ENCODE data around the gene KCTD7. TPM values are rescaled to one million over a fixed set of nuclear protein-coding genes. Genes with fewer than 3 reads are reported as not detected.
"Not testable (repeated sequence)": the region's sequence is repeated elsewhere in the genome, so short reads cannot be mapped to it uniquely, and the experiment has no call there.

The KCTD7 gene
- total RNA-seq, 1 donor from 2014 or later = 11.6 TPM

DNA sequence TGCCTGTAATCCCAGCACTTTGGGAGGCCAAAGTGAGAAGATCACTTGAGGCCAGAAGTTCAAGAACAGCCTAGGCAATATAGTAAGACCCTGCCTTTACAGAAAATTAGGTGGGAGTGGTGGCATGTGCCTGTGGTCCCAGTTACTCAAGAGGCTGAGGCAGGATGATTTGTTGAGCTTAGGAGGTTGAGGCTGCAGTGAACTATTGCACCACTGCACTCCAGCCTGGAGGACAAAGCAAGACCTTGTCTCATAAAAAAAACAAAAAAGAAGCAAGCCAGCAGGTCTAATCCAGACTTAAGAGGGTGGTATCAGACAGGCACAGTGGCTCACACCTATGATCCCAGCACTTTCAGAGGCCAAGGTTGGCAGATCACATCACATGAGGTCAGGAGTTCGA, 24.5 kb upstream of the KCTD7 start:
- no peaks in the 10 kb centered on the region for H3K4me1 ChIP-seq (ENCODE audit: insufficient read depth, low read length)
- FAIRE-seq = no peak
- H3K27ac Mint-ChIP-seq (ENCODE audit: unreplicated experiment) = no peak overlapping the region

DNA sequence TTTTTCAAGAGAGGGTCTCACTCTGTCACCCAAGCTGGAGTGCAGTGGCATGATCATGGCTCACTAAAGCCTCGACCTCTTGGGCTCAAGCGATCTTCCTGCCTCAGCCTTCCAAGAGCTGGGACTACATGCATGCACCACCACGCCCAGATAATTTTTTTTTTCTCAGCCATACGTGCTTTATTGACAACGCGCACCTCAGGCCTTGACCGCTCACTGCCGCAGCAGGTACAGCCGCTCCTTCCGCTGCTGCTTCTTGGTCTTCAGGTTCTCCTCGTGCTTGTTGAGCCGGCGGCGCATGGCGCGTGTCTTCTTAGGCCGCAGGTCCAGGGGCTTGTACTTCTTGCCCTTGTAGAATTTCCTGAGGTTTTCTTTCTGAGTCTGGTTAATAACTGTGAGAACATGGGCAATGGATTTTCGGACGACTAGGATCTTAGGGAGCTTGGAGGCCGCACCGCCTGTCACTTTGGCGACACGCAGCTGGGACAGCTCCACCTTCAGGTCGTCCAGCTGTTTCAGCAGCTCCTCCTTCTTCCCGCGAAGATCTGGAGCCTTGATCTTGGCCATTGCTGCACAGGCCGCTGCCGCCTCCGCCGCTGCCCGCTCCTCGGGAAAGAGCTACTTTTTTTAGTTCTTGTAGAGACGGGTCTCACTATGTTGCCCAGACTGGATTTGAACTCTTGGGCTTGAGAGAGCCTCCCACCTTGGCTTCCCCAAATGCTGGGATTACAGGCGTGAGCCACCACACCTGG, 22.0 kb upstream of the KCTD7 start:
- H3K27me3 Mint-ChIP-seq (ENCODE audit: low read depth, unreplicated experiment); H3K79me2 ChIP-seq (ENCODE audit: insufficient read depth, low read length); H3K36me3 ChIP-seq (ENCODE audit: insufficient read depth, low read length); H3K27me3 ChIP-seq (ENCODE audit: insufficient read depth, low read length); H3K36me3 Mint-ChIP-seq (ENCODE audit: low read depth, unreplicated experiment); DNase-seq (ENCODE audit: low read depth); H3K9me3 Mint-ChIP-seq (ENCODE audit: unreplicated experiment); H3K4me1 Mint-ChIP-seq (ENCODE audit: low read depth, unreplicated experiment); H3K4me1 ChIP-seq (ENCODE audit: insufficient read depth, low read length); H3K27ac ChIP-seq (ENCODE audit: low read depth, low read length); H3K27ac Mint-ChIP-seq (ENCODE audit: unreplicated experiment); H3K4me3 ChIP-seq (ENCODE audit: insufficient read depth, low read depth, low read length); FAIRE-seq; H3K4me3 Mint-ChIP-seq (ENCODE audit: unreplicated experiment); H2AFZ ChIP-seq (ENCODE audit: low read depth, low read length); H4K20me1 ChIP-seq (ENCODE audit: insufficient read depth, low read length); H3K9me3 ChIP-seq (ENCODE audit: insufficient read depth, low read depth, low read length); H3K4me2 ChIP-seq (ENCODE audit: low read length); H3K9ac ChIP-seq (ENCODE audit: low read length): not testable (repeated sequence)

More for the DNA sequence above, 24.5 kb upstream of the KCTD7 start:
- Mint-ChIP-seq H3K9me3 (ENCODE audit: unreplicated experiment) (no peaks in the 10 kb centered on the region), H3K4me3 (ENCODE audit: unreplicated experiment) (no peak overlapping the region), H3K27me3 (ENCODE audit: low read depth, unreplicated experiment) (peaks cover 4% of the 10 kb centered on the region), H3K36me3 (ENCODE audit: low read depth, unreplicated experiment) (no peaks in the 10 kb centered on the region), H3K4me1 (ENCODE audit: low read depth, unreplicated experiment) (no peaks in the 10 kb centered on the region)
- H3K4me3 ChIP-seq (ENCODE audit: insufficient read depth, low read depth, low read length) = no peak overlapping the region
- no peak for DNase-seq (ENCODE audit: low read depth)
- no peaks in the 10 kb centered on the region for H4K20me1 ChIP-seq (ENCODE audit: insufficient read depth, low read length)
- TF ChIP-seq, protein P1, sequence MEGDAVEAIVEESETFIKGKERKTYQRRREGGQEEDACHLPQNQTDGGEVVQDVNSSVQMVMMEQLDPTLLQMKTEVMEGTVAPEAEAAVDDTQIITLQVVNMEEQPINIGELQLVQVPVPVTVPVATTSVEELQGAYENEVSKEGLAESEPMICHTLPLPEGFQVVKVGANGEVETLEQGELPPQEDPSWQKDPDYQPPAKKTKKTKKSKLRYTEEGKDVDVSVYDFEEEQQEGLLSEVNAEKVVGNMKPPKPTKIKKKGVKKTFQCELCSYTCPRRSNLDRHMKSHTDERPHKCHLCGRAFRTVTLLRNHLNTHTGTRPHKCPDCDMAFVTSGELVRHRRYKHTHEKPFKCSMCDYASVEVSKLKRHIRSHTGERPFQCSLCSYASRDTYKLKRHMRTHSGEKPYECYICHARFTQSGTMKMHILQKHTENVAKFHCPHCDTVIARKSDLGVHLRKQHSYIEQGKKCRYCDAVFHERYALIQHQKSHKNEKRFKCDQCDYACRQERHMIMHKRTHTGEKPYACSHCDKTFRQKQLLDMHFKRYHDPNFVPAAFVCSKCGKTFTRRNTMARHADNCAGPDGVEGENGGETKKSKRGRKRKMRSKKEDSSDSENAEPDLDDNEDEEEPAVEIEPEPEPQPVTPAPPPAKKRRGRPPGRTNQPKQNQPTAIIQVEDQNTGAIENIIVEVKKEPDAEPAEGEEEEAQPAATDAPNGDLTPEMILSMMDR (IDR thresholded peaks at IDR 0.05; ENCODE audit: insufficient read depth, low read depth, low read length) = no peak
- no peak for TF ChIP-seq EZH2 (IDR thresholded peaks at IDR 0.05; ENCODE audit: insufficient read depth, low read length)
- H3K9ac ChIP-seq (ENCODE audit: low read length) = no peak overlapping the region
- no peaks in the 10 kb centered on the region for H3K36me3 ChIP-seq (ENCODE audit: insufficient read depth, low read length)
- no peak overlapping the region for H2AFZ ChIP-seq (ENCODE audit: low read depth, low read length)
- H3K4me2 ChIP-seq (ENCODE audit: low read length) = no peak overlapping the region
- no peaks in the 10 kb centered on the region for H3K9me3 ChIP-seq (ENCODE audit: insufficient read depth, low read depth, low read length)
- H3K79me2 ChIP-seq (ENCODE audit: insufficient read depth, low read length) = no peaks in the 10 kb centered on the region
- peaks cover 2% of the 10 kb centered on the region for H3K27me3 ChIP-seq (ENCODE audit: insufficient read depth, low read length)
- H3K27ac ChIP-seq (ENCODE audit: low read depth, low read length) = no peak overlapping the region

DNA sequence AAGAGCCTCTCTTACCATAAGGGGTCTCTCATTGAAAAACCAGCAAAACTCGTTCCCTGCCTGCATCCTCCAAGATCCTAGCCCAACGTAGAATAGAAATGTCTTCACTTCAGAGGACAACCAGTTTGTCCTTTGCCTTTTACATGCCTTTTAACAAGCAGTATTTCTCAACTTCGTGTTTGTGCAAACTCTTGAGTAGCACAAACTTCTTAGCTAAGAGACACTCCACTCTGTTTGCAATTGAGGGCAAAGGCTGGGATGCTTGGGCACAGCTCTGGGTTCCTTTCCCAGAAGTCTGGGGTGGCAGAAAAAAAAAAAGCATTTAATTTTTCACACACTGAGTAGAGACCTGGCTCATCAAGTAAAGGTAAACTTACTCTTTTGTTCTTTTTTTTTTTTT, 19.5 kb upstream of the KCTD7 start:
- DNase-seq (ENCODE audit: low read depth) (no peak), FAIRE-seq (no peak)
- Mint-ChIP-seq H3K27ac (ENCODE audit: unreplicated experiment) (no peak overlapping the region), H3K4me3 (ENCODE audit: unreplicated experiment) (no peak overlapping the region), H3K36me3 (ENCODE audit: low read depth, unreplicated experiment) (no peaks in the 10 kb centered on the region), H3K4me1 (ENCODE audit: low read depth, unreplicated experiment) (no peaks in the 10 kb centered on the region), H3K27me3 (ENCODE audit: low read depth, unreplicated experiment) (peaks cover 4% of the 10 kb centered on the region), H3K9me3 (ENCODE audit: unreplicated experiment) (no peaks in the 10 kb centered on the region)
- no peak overlapping the region for H3K4me2 ChIP-seq (ENCODE audit: low read length)
- H4K20me1 ChIP-seq (ENCODE audit: insufficient read depth, low read length) = no peaks in the 10 kb centered on the region
- no peak overlapping the region for H3K4me3 ChIP-seq (ENCODE audit: insufficient read depth, low read depth, low read length)
- no peaks in the 10 kb centered on the region for H3K79me2 ChIP-seq (ENCODE audit: insufficient read depth, low read length)
- peaks cover 2% of the 10 kb centered on the region for H3K27me3 ChIP-seq (ENCODE audit: insufficient read depth, low read length)
- no peak overlapping the region for H2AFZ ChIP-seq (ENCODE audit: low read depth, low read length)
- no peak overlapping the region for H3K9ac ChIP-seq (ENCODE audit: low read length)
- no peaks in the 10 kb centered on the region for H3K4me1 ChIP-seq (ENCODE audit: insufficient read depth, low read length)
- no peaks in the 10 kb centered on the region for H3K36me3 ChIP-seq (ENCODE audit: insufficient read depth, low read length)
- H3K27ac ChIP-seq (ENCODE audit: low read depth, low read length) = no peak overlapping the region
- no peak for TF ChIP-seq EZH2 (IDR thresholded peaks at IDR 0.05; ENCODE audit: insufficient read depth, low read length)
- TF ChIP-seq, protein P1 (IDR thresholded peaks at IDR 0.05; ENCODE audit: insufficient read depth, low read depth, low read length) = no peak
- H3K9me3 ChIP-seq (ENCODE audit: insufficient read depth, low read depth, low read length) = no peaks in the 10 kb centered on the region

DNA sequence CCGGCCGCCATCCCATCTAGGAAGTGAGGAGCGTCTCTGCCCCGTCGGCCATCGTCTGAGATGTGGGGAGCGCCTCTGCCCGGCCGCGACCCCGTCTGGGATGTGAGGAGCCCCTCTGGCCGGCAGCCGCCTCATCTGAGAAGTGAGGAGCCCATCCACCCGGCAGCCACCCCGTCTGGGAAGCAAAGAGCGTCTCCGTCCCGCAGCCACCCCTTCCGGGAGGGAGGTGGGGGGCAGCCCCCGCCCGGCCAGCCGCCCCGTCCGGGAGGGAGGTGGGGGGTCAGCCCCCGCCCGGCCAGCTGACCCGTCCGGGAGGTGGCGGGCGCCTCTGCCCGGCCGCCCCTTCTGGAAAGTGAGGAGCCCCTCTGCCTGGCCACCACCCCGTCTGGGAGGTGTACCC, 14.1 kb upstream of the KCTD7 start:
- not testable (repeated sequence) for H3K36me3 Mint-ChIP-seq (ENCODE audit: low read depth, unreplicated experiment); H3K36me3 ChIP-seq (ENCODE audit: insufficient read depth, low read length); H3K9me3 ChIP-seq (ENCODE audit: insufficient read depth, low read depth, low read length); H3K4me3 Mint-ChIP-seq (ENCODE audit: unreplicated experiment); H3K9ac ChIP-seq (ENCODE audit: low read length); H3K4me3 ChIP-seq (ENCODE audit: insufficient read depth, low read depth, low read length); H3K79me2 ChIP-seq (ENCODE audit: insufficient read depth, low read length); H3K4me1 ChIP-seq (ENCODE audit: insufficient read depth, low read length); DNase-seq (ENCODE audit: low read depth); H3K27me3 Mint-ChIP-seq (ENCODE audit: low read depth, unreplicated experiment); FAIRE-seq; H2AFZ ChIP-seq (ENCODE audit: low read depth, low read length); H4K20me1 ChIP-seq (ENCODE audit: insufficient read depth, low read length); H3K9me3 Mint-ChIP-seq (ENCODE audit: unreplicated experiment); H3K4me1 Mint-ChIP-seq (ENCODE audit: low read depth, unreplicated experiment); H3K27me3 ChIP-seq (ENCODE audit: insufficient read depth, low read length); H3K27ac ChIP-seq (ENCODE audit: low read depth, low read length); H3K4me2 ChIP-seq (ENCODE audit: low read length); H3K27ac Mint-ChIP-seq (ENCODE audit: unreplicated experiment)
